BLaER1 (cell line): Measurements from ENCODE around the gene CPEB1.

ENCODE experiments used
- H3K27ac ChIP-seq: shearing (Covaris generic); formaldehyde crosslinking; 2 replicates; pipeline ENCODE4 v1.8.1; 2022
- H3K27me3 ChIP-seq: shearing (Covaris generic); formaldehyde crosslinking; 2 replicates; pipeline ENCODE4 v1.8.1; 2022
- H3K36me3 ChIP-seq: shearing (Covaris generic); formaldehyde crosslinking; 2 replicates; pipeline ENCODE4 v1.8.1; 2022
- H3K4me1 ChIP-seq: shearing (Covaris generic); formaldehyde crosslinking; 2 replicates; pipeline ENCODE4 v1.8.1; 2022
- H3K4me2 ChIP-seq: shearing (Covaris generic); formaldehyde crosslinking; 2 replicates; pipeline ENCODE4 v1.8.1; 2022
- H3K4me3 ChIP-seq: shearing (Covaris generic); formaldehyde crosslinking; 2 replicates; pipeline ENCODE4 v1.8.1; 2022
- H3K9ac ChIP-seq: shearing (Covaris generic); formaldehyde crosslinking; 2 replicates; pipeline ENCODE4 v1.8.1; 2022
- H3K9me3 ChIP-seq: shearing (Covaris generic); formaldehyde crosslinking; 2 replicates; pipeline ENCODE4 v1.8.1; 2022
- H4K20me1 ChIP-seq: shearing (Covaris generic); formaldehyde crosslinking; 2 replicates; pipeline ENCODE4 v1.8.1; 2022
- Cebpa-rat ChIP-seq: shearing (Covaris generic); IDR thresholded peaks from 2 replicates; pipeline ENCODE4 v1.8.1; 2022

CPEB1 gene

DNA sequence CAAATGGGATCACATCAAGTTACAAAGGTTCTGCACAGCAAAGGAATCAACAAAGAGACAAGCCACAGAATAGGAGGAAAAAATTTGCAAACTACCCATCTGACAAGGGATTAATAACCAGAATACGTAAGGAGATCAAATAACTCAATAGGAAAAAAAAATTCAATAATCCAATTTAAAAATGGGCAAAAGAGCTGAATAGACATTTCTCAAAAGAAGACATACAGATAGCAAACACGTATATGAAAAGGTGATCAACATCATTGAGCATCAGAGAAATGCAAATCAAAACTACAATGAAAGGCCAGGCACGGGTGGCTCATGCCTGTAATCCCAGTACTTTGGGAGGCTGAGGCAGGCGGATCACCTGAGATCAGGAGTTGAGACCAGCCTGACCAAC is 23.5 kb upstream of the CPEB1 start:
- no peak for TF ChIP-seq Cebpa-rat
- Histone ChIP-seq H3K27ac (no peak overlapping the region), H3K9me3 (no peaks in the 10 kb centered on the region), H3K36me3 (no peaks in the 10 kb centered on the region), H3K4me1 (no peaks in the 10 kb centered on the region), H4K20me1 (no peaks in the 10 kb centered on the region; the same call in 1 of the 2 replicates), H3K4me3 (no peak overlapping the region), H3K27me3 (no peaks in the 10 kb centered on the region), H3K4me2 (no peak overlapping the region), H3K9ac (no peak overlapping the region)

DNA sequence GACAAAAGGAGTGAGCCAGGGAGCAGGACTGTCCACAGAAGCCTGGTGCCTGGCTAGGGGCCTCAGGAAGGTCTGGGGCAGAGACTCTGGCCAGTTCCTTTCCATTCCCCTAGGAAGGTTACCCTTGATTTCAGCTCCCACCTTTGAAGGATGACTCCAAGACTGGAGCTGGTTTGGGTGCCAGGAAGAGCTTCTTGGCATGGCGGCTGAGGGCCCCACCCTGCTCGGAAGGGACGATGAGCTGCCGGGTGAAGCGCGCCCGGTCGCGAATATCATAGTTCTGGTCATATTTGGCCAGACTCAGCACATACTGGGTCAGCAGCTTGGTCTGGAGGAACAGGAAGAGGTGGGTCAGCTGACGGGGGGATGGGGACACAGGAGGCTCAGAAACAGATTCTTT is 19.4 kb upstream of the CPEB1 start:
- Histone ChIP-seq H3K27me3 (no peaks in the 10 kb centered on the region), H3K9ac (no peak overlapping the region), H3K4me1 (no peaks in the 10 kb centered on the region), H4K20me1 (no peaks in the 10 kb centered on the region; the same call in 1 of the 2 replicates), H3K27ac (no peak overlapping the region), H3K9me3 (no peaks in the 10 kb centered on the region), H3K36me3 (no peaks in the 10 kb centered on the region), H3K4me3 (no peak overlapping the region), H3K4me2 (no peak overlapping the region)
- no peak for TF ChIP-seq Cebpa-rat

DNA sequence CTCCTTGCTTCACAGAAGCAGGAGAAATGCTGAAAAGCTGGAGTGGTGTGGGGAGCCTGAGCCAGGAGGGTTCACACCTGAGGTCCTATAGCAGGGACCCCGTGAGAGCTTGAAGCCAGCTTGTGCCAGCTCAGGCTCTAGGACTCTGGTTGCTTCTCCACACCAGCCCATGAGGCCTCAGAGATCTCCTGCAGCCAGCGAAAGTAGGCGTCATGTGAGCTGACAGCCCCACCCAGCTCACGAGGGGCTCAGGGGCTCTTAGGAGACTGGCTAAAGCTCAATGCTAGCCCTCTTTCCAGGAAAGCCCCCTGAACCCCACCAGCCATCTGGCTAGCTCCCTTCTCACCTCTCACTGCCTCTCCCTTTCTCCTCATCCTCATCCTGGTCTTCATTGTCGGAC is 16.9 kb upstream of the CPEB1 start:
- Histone ChIP-seq H3K4me1 (no peaks in the 10 kb centered on the region), H3K9me3 (no peaks in the 10 kb centered on the region), H3K36me3 (no peaks in the 10 kb centered on the region), H3K27me3 (no peaks in the 10 kb centered on the region), H3K4me2 (no peak overlapping the region), H4K20me1 (peaks cover 8% of the 10 kb centered on the region; the same call in 1 of the 2 replicates), H3K27ac (no peak overlapping the region), H3K9ac (no peak overlapping the region), H3K4me3 (no peak overlapping the region)
- no peak for TF ChIP-seq Cebpa-rat

DNA sequence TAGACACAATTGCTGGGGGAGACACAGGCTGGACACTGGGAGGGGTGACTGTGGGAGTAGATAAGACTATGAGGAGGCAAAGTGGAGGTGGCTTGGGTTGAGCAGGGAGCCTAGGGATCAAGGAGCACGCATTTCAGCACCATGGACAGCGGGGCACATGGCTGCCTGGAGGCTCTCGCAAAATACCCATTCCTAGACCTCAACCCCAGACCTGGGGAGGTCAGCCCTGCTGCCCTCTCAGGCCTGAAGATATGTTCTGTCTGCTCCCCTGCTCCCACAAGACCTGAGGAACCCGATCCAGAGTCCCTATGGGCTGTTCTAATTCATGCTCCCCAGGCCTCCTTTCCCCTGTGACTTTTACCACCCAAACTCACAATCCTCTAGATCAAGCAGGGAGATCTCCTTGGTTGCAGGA is 16.0 kb upstream of the CPEB1 start:
- TF ChIP-seq Cebpa-rat, result no peak
- Histone ChIP-seq H3K4me2 (no peak overlapping the region), H3K4me1 (no peaks in the 10 kb centered on the region), H3K4me3 (no peak overlapping the region), H3K27ac (no peak overlapping the region), H3K9me3 (no peaks in the 10 kb centered on the region), H3K9ac (no peak overlapping the region), H4K20me1 (peaks cover 8% of the 10 kb centered on the region; the same call in 1 of the 2 replicates), H3K27me3 (no peaks in the 10 kb centered on the region), H3K36me3 (no peaks in the 10 kb centered on the region)

DNA sequence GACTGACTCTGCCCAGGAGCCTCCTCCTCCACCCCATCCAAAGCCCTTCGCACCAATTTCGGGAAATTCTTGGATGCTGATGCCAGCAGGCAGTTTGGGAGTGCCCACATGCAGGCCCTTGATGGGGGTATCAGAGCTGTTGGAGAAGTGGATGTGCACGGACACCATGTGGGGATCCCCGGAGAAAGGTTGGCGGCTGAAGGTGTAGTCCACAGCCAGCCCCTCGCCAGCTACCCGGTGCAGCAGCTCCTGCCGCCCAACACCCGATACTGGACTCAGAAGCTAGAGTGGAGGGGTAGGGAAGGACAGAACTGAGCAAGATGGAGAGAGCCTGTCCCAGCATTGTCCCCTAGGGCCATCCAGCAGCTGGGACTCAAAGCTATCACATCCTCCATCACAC is 15.5 kb upstream of the CPEB1 start:
- TF ChIP-seq Cebpa-rat, result no peak
- H3K4me1 ChIP-seq, result no peaks in the 10 kb centered on the region
- H3K27me3 ChIP-seq, result no peaks in the 10 kb centered on the region

DNA sequence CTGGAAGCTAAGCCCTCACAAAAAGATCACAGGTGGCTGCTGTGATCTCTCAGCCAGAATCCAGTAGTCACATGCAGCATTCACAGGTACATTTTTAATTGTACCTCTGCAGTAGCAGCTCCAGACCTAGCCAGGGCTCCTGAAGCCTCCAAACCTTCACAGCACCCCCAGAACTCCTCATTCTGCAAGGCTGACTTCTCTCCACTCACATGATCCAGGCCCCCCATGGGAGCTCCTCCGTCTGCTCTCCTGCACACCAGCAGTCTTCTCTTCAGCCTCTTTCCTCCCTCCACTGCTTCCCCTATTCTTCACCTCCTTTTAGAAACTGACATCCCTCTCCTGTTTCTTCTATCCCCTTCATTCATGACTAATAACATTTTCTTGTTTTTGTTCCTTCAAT is 13.2 kb upstream of the CPEB1 start:
- Histone ChIP-seq H3K27me3 (no peaks in the 10 kb centered on the region), H3K27ac (no peak overlapping the region)
- no peak for TF ChIP-seq Cebpa-rat

More for the DNA sequence above, 15.5 kb upstream of the CPEB1 start:
- H3K27ac ChIP-seq, result no peak overlapping the region
- no peak overlapping the region for H3K4me2 ChIP-seq
- no peaks in the 10 kb centered on the region for H3K9me3 ChIP-seq
- H3K4me3 ChIP-seq, result no peak overlapping the region
- no peak overlapping the region for H3K9ac ChIP-seq
- no peaks in the 10 kb centered on the region for H3K36me3 ChIP-seq
- H4K20me1 ChIP-seq, result peaks cover 8% of the 10 kb centered on the region; the same call in 1 of the 2 replicates

DNA sequence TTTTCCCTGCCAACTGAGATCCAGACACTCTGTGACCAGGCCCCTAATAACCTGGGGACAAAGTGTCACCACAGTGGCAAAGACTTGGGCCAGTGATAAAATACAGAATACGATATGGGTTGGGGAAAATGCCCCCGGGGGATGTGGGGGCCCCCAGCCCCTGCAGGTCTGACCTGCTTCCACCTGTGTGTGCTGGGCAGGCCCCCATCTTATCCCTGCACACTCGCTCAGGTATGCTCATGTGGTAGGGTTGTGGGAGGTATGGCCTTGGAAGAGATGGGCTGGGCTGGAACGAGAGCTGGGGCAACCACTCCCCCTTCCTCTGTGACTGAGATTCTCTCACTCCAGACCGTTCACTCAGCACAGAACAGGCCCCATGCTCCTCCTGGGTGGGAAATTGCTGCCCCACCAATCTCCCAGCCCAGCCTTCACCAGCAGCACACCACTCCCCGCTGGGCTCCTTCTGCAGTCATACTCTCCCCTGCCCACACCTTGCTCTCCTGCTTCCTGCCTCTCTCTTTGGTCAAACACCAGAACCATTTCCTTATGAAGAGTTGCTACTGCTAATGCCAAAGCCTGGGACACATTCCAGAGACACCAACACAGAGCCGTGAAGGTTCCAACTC is 9.6 kb upstream of the CPEB1 start:
- TF ChIP-seq Cebpa-rat, result no peak
- H3K9ac ChIP-seq, result no peak overlapping the region
- no peaks in the 10 kb centered on the region for H3K4me1 ChIP-seq
- no peaks in the 10 kb centered on the region for H3K36me3 ChIP-seq
- no peaks in the 10 kb centered on the region for H3K9me3 ChIP-seq
- no peak overlapping the region for H3K27ac ChIP-seq
- peaks cover 8% of the 10 kb centered on the region; the same call in 1 of the 2 replicates for H4K20me1 ChIP-seq
- no peak overlapping the region for H3K4me3 ChIP-seq
- H3K4me2 ChIP-seq, result no peak overlapping the region
- no peaks in the 10 kb centered on the region for H3K27me3 ChIP-seq

More for the DNA sequence above, 13.2 kb upstream of the CPEB1 start:
- Histone ChIP-seq H3K36me3 (no peaks in the 10 kb centered on the region), H4K20me1 (peaks cover 8% of the 10 kb centered on the region; the same call in 1 of the 2 replicates), H3K4me3 (no peak overlapping the region), H3K9ac (no peak overlapping the region), H3K9me3 (no peaks in the 10 kb centered on the region), H3K4me1 (no peaks in the 10 kb centered on the region), H3K4me2 (no peak overlapping the region)

DNA sequence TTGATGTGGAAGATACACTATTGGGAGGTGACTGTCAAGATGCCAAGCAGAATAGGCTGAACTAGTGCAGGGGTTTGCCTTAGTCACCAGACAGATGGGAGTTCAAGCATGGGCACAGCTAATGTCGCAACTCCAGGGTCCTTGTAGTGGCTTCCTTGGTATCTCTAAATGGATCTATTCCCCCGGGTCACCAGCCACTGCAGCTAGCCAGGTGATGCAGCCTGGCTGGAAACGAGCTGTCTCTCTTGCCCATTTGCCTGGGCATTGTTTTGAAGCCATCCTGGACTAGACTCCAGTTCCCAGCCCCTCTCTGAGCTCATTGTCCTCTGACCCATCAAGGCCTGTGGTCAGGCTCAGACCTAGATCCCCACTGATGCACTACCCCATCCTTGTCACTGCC is 8.4 kb upstream of the CPEB1 start:
- Histone ChIP-seq H3K36me3 (no peaks in the 10 kb centered on the region), H3K27me3 (no peaks in the 10 kb centered on the region), H4K20me1 (peaks cover 5% of the 10 kb centered on the region; the same call in 1 of the 2 replicates), H3K9ac (no peak overlapping the region), H3K4me3 (no peak overlapping the region), H3K4me1 (no peaks in the 10 kb centered on the region), H3K4me2 (no peak overlapping the region), H3K27ac (no peak overlapping the region), H3K9me3 (no peaks in the 10 kb centered on the region)
- TF ChIP-seq Cebpa-rat, result no peak

DNA sequence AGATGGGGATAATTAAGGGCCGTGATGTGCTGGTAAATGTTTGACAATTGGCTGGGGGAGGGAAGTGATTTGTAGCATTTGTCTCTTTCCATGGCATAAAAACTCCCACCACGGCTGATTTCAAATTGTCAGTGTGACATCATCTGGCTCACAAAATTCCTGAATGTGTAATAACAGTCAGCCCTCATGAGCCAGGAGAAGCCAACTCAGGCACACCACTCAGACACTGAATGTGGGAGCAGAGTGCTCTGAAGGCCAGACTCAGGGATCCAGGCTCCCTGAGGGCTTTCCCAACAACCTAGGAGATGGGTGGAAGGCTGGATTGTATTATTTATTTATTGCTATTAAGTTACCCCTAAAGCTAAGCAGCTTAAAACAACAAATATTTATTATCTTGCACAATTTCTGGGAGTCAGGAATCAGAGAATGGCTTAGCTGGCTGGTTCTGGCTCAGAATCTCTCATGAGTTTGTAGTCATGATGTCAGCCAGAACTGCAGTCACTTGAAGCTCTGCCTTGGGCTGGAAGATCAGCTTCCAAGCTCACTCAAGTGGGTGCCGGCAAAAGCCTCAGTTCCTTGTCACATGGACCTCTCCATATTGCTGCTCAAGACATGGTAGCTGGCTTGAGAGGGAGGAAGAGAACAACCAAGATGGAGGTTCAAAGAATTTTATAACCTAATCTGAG is 6.5 kb upstream of the CPEB1 start:
- no peak overlapping the region for H3K27ac ChIP-seq
- H3K36me3 ChIP-seq, result no peaks in the 10 kb centered on the region
- no peak overlapping the region for H3K9ac ChIP-seq
- no peak for TF ChIP-seq Cebpa-rat
- no peaks in the 10 kb centered on the region for H4K20me1 ChIP-seq
- H3K4me3 ChIP-seq, result no peak overlapping the region
- H3K9me3 ChIP-seq, result no peaks in the 10 kb centered on the region; the same call in 1 of the 2 replicates
- no peak overlapping the region for H3K4me2 ChIP-seq
- no peaks in the 10 kb centered on the region for H3K27me3 ChIP-seq
- H3K4me1 ChIP-seq, result no peaks in the 10 kb centered on the region

DNA sequence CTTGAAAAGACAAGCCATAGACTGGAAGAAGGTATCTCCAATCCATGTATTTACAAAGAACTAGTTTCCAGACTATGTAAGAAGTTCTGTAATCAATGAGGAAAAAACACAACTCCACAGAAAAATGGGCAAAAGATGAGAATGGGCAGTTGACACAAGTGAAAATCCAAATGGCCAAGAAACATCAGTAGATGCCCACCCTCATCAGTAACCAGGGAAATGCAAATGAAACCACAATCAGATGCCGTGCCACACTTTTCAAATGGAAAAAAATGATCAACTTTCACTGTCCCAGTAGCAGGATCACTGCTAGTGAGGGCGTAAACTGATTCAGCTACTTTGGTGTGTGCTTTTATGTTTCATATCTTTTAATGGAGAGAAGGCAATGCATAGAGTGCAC is 4.5 kb upstream of the CPEB1 start:
- Histone ChIP-seq H3K4me1 (no peaks in the 10 kb centered on the region), H4K20me1 (no peaks in the 10 kb centered on the region), H3K9me3 (peaks cover 19% of the 10 kb centered on the region), H3K27ac (no peak overlapping the region), H3K36me3 (no peaks in the 10 kb centered on the region), H3K4me3 (no peak overlapping the region), H3K27me3 (no peaks in the 10 kb centered on the region), H3K4me2 (no peak overlapping the region), H3K9ac (no peak overlapping the region)
- TF ChIP-seq Cebpa-rat, result no peak
